NCI-H1436 (cell line): ENCODE results near the gene ZBED4.
"Not testable (repeated sequence)": the region's sequence is repeated elsewhere in the genome, so short reads cannot be mapped to it uniquely, and the experiment has no call there.

Experiments
- DNase-seq: peaks from one replicate; lab custom pipeline; 2025; lab: John Stamatoyannopoulos, UW

The ZBED4 gene

GRCh38 chr22:49852568-49852897 is 1.1 kb upstream of the ZBED4 start:
- DNase-seq, result not testable (repeated sequence)

DNA sequence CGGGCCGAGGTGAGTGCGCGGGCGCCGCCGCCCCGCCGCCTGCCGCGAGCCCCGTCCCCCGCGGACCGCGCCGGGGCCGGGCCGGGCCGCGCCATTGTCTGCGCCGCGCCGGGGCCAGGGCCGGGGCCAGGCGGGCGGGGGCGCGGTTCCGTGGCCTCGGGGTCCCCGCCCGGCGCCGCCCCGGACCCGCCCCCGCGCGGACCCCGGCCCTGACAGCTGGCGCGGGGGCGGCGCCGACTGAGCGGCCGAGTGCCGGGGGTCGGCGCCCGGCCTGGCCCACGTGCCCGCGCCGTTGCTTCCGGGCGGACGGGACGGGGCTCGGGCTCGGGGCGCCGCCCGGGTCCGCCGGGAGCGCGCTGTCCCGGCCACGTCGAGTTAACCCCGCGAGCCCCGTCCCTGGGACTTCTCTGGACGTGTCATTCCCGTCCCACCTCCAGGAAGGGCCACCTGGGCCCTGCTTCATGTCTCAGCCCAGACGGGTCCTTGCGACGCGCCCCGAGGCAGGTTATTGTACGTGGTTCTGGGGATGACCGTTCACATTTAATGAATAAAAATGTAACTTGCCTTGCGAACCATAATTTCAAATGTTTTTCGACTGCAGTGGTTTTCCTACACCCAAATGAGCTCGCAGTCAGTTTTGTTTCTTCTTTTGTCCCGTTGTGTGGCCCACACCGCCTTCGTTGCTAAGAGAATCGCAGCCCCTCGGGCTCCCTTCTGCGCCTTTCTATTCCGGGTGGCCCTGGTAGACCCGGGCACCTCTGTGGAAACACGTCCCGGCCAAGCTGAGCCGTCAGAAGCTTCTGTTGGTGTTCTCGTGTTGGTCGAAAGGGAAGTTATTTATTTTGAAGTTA is 562 bp downstream of the ZBED4 start:
- DNase-seq, result no peak

GRCh38 chr22:49855251-49855911 is 1.7 kb downstream of the ZBED4 start:
- no peak for DNase-seq

GRCh38 chr22:49856343-49856742 is 2.7 kb downstream of the ZBED4 start:
- DNase-seq, result no peak

DNA sequence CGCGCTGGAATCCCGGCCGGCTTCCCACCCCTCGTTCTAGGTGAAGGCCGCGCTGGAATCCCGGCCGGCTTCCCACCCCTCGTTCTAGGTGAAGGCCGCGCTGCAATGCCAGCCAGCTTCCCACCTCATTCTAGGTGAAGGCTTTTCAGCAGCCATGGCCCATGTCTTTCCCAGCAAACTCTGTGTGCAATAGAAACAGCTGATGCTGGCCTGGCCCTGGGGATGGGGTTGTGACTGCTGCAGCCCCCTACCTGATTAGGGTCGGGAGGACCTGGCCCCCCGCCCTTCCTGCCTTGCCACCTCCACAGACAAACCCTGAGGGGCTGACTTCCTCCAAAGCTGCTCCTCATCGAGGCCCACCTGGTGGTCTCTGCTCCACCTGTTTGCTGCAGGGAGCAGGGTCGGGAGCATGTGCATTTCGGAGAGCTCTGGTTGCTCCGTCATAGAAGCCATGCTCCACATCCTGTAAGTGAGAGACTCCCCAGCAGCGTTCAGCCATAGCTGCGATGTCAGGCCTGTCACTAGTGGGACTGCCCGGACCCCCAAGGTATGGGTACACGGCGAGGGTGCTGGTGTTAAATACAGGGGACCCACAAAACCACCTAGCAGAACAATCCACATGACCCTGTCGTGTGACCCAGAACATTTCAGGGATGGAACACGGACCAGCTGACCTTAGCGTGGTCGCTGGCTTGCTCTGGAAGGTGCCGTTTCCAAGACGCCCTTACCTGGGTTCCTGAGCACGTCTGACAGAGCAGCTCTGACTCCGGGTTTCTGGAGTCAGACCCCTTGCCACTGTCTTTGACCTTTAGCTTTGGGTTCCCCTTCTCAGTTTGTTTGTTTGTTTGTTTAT is 3.3 kb downstream of the ZBED4 start:
- no peak for DNase-seq

DNA sequence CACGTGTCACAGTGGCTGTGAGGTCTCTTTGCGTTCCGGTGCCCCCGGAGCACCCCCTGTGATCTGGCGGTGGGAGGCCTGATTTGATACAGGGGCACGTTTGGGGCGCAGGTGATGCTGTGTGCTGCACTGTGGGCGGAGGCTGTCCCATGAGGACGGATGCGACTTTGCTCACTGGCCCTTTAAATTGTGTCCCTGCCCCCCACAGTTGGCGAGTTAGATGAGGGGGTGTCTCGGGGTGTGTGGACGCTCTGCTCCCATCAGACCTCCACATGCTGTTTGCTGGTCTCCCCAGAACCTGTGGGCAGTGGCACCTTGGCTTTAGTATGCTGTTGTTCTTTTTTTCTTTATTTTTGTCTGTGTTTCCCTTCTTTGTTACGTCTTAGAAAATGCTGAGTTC is 5.2 kb downstream of the ZBED4 start:
- DNase-seq, result no peak

- no peak for DNase-seq
These were observed 8.2 kb downstream of the ZBED4 start for GRCh38 chr22:49861642-49862495.

- no peak for DNase-seq
These were observed 8.8 kb downstream of the ZBED4 start for GRCh38 chr22:49862496-49862776.

DNA sequence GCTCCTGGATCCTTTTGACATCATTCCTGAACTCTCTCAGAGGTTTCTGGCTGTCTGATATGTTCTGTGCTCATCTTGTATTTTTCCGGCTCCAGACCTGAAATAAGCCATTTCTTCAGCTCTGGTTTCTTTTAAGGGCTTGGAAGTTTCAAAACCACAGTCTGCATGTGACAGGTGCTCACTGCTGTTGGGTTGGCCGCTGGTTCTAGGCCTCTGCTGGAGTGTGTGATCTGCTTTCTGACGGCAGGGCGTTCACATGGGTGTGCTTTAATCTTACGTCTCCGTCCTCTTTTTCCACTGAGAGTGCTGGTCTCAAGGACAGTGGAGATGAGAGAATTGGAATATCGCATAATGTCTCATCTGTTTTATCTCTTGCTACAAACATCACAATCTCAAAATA is 10.3 kb downstream of the ZBED4 start:
- no peak for DNase-seq

GRCh38 chr22:49865156-49865555 is 11.5 kb downstream of the ZBED4 start:
- no peak for DNase-seq

DNA sequence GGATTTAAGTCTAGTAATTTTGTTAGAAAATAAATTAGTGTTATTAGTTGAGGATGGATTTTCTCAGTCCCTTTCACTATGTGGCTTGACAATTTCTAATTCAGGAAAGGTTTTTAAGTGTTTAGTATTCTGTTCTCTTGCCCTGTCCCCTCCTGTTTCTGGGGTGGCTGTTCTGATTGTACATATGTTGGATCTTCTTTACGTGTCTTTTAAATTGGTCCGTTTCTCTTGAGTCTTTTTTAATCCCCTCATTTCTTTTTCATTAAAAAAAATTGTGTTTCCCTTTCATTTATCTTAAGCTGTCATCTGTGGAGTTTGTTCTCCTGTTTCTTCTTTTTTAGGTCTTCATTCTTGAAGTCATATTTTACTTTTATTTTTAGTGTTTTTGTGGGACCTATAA is 12.5 kb downstream of the ZBED4 start:
- no peak for DNase-seq

DNA sequence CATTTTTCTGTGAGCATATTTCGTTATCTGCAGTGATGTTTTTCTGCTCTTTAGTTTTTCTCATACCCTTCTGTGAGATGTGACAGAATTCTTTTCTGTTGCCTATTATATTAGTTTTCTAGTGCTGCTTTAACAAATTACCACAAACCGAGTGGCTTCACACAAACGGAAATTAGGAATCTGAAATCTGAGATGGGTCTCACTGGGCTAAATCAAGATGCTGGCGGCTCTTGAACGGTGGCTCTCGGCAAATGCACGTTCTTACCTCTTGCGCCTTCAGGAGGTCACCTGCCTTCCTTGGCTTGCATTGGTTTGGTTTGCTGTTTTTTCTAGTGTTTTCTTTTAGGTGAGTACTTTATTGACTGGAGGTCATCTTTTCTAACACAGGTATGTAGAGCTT is 13.0 kb downstream of the ZBED4 start:
- no peak for DNase-seq

DNA sequence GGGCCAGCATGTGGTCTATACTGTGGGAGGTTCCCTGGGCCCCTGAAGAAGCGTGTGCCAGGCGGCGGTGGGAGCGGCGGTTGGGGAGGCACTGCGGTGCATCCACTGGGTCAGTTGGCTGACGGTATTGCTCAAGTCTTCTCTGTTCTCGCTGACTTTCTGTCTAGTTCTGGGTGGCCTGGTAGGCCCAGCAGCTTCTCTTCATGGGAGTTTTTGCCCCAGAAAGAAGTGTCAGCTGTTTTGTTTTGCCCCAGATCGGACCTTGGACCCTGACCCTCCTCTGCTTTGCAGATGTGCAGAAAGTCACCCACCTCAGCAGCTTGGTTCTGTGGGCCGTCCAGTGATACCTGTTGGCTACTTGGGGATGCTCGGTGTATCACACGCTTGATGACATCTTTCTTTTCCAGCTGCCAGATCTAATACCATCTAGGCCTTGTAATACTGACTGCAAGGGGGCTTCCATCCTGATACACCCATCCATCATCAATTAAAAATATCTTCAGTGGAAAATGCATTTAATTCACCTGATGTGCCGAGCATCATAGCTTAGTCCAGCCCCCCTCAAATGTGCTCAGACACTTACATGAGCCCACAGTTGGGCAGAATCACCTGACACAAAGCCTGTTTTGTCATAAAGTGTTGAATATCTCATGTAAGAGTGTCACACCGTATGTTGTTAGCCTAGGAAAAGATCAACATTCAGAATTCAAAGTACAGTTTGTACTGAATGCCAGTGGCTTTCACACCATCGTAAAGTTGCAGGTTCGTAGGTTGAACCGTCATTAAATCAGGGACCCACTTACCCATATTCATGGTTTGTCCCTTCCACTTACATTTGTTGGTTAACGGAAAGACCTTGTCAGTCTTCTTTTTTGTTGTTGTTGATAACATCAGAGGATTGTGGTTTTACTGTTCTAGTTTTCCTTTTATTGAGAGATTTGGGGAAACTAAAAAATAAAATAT is 13.9 kb downstream of the ZBED4 start:
- no peak for DNase-seq

GRCh38 chr22:49869086-49869830 is 15.6 kb downstream of the ZBED4 start:
- no peak for DNase-seq

GRCh38 chr22:49869845-49870712 is 16.4 kb downstream of the ZBED4 start:
- DNase-seq, result no peak

DNA sequence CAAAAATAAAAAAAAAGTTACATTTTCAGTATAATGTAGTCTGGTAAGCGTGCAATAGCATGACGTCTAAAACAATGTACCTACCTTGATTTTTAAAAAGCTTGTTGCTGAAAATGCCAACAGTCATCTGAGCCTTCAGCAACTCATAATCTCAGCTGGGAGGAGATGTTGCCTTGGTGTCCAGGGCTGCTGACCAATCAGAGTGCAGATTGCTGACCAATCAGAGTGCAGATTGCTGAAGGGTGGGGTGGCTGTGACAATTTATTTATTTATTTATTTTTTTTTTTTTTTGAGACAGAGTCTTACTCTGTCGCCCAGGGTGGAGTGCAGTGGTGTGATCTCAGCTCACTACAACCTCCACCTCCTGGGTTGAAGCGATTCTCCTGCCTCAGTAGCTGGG is 17.8 kb downstream of the ZBED4 start:
- DNase-seq, result no peak

DNA sequence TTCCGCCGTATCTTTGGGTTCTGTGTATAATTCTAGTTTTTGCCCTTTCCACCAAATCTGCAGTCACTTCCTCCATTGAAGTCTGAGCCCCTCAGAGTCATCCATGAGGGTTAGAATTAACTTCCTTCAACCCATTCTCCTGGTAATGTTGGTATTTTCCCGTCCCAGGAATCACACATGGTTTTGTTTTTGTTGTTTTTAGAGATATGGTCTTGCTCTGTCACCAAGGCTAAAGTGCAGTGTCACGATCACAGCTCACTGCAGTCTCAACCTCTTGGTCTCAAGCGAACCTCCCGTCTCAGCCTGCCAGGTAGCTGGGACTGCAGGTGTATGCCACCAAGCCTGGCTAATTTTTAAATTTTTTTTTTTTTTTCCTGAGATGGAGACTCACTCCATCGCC is 18.7 kb downstream of the ZBED4 start:
- DNase-seq, result no peak

- no peak for DNase-seq
These were observed 19.7 kb downstream of the ZBED4 start for GRCh38 chr22:49873228-49873940.

DNA sequence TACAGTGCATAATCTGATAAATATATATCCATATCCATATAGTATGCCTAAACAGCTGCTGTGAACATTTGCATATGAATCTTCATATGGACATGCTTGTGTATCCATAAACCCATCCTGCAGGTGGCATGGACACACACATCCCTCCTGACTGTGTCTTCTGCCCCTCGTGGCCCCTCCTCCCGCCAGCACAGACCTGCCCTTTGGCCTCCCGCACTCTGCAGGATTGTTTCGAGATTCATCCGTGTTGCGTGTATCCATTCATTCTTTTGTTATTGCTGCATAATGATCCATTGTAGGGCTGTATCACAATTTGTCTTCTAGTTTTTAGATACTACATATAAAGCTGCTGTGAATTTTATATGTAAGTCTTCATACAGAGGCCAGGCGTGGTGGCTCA is 24.0 kb downstream of the ZBED4 start:
- no peak for DNase-seq
